ENCODE measurements around the gene SENP8.

Gene SENP8

GRCh38 chr15:72173401-72173800 lies 55.2 kb downstream of the SENP8 start:
- Histone ChIP-seq H2AFZ (ENCODE audit: low read depth, low read length) (no peak overlapping the region), H3K4me2 (ENCODE audit: low read length, poor library complexity, severe bottlenecking) (no peak overlapping the region), H3K27me3 (ENCODE audit: control insufficient read depth in 1 of 2, insufficient read depth in 1 of 2, low read length in 2 of 2) (peaks cover 0 to 58% of the 10 kb centered on the region in 2 experiments), H3K9ac (ENCODE audit: low read length) (no peak overlapping the region), H4K8ac (ENCODE audit: low read length) (no peak overlapping the region), H3K4me3 (ENCODE audit: insufficient read depth in 1 of 2, low read depth in 1 of 2, low read length in 2 of 2) (no peak overlapping the region), H2BK15ac (ENCODE audit: low read depth, poor library complexity, severe bottlenecking) (no peak overlapping the region), H3K27ac (ENCODE audit: low read length, poor library complexity, severe bottlenecking) (no peak overlapping the region), H3K14ac (ENCODE audit: low read length in 2 of 2) (no peak overlapping the region), H3K4ac (ENCODE audit: low read depth in 1 of 2, low read length in 2 of 2) (no peak overlapping the region), H2BK12ac (ENCODE audit: low read length in 2 of 2) (no peak overlapping the region), H3K79me1 (replicated peaks; ENCODE audit: low read length, poor library complexity, severe bottlenecking) (no peaks in the 10 kb centered on the region), H2BK5ac (ENCODE audit: low read depth, low read length, poor library complexity, severe bottlenecking) (no peak overlapping the region), H3K23ac (ENCODE audit: low read length in 2 of 2) (no peak overlapping the region), H3K18ac (ENCODE audit: low read depth in 1 of 2, low read length in 2 of 2) (no peak overlapping the region), H4K91ac (ENCODE audit: low read length) (no peak overlapping the region), H2BK120ac (ENCODE audit: low read depth, low read length) (no peak overlapping the region), H2AK5ac (ENCODE audit: low read length, severe bottlenecking) (no peak overlapping the region), H3K36me3 (ENCODE audit: control insufficient read depth in 1 of 2, insufficient read depth in 2 of 2, low read depth in 1 of 2, low read length in 2 of 2) (no peaks in the 10 kb centered on the region), H3K9me3 (ENCODE audit: control insufficient read depth, low read length) (no peaks in the 10 kb centered on the region), H3K4me1 (ENCODE audit: control insufficient read depth, insufficient read depth, low read depth, low read length) (peaks cover 8% of the 10 kb centered on the region)
- 97% methylated on average over 5 of the region's 6 CpGs for WGBS
- no peak for DNase-seq

- H3K4me1 ChIP-seq (ENCODE audit: control insufficient read depth, insufficient read depth, low read depth, low read length) = peaks cover 2% of the 10 kb centered on the region
These were observed 55.8 kb downstream of the SENP8 start for GRCh38 chr15:72173864-72174550.

GRCh38 chr15:72174551-72175165 lies 56.5 kb downstream of the SENP8 start:
- Histone ChIP-seq H3K9me3 (ENCODE audit: control insufficient read depth, low read length) (no peaks in the 10 kb centered on the region), H2BK120ac (ENCODE audit: low read depth, low read length) (no peak overlapping the region)

More at GRCh38 chr15:72173864-72174550, 55.8 kb downstream of the SENP8 start:
- Histone ChIP-seq H3K79me1 (replicated peaks; ENCODE audit: low read length, poor library complexity, severe bottlenecking) (no peaks in the 10 kb centered on the region), H2AK5ac (ENCODE audit: low read length, severe bottlenecking) (no peak overlapping the region), H2BK120ac (ENCODE audit: low read depth, low read length) (no peak overlapping the region), H3K9me3 (ENCODE audit: control insufficient read depth, low read length) (no peaks in the 10 kb centered on the region), H2BK5ac (ENCODE audit: low read depth, low read length, poor library complexity, severe bottlenecking) (no peak overlapping the region), H3K4me2 (ENCODE audit: low read length, poor library complexity, severe bottlenecking) (no peak overlapping the region), H3K27me3 (ENCODE audit: control insufficient read depth in 1 of 2, insufficient read depth in 1 of 2, low read length in 2 of 2) (peaks cover 0 to 52% of the 10 kb centered on the region in 2 experiments), H3K4ac (ENCODE audit: low read depth in 1 of 2, low read length in 2 of 2) (no peak overlapping the region), H3K23ac (ENCODE audit: low read length in 2 of 2) (no peak overlapping the region), H4K8ac (ENCODE audit: low read length) (no peak overlapping the region), H3K14ac (ENCODE audit: low read length in 2 of 2) (no peak overlapping the region), H3K4me3 (ENCODE audit: insufficient read depth in 1 of 2, low read depth in 1 of 2, low read length in 2 of 2) (no peak overlapping the region), H3K36me3 (ENCODE audit: control insufficient read depth in 1 of 2, insufficient read depth in 2 of 2, low read depth in 1 of 2, low read length in 2 of 2) (no peaks in the 10 kb centered on the region), H3K9ac (ENCODE audit: low read length) (no peak overlapping the region), H2AFZ (ENCODE audit: low read depth, low read length) (no peak overlapping the region), H2BK15ac (ENCODE audit: low read depth, poor library complexity, severe bottlenecking) (no peak overlapping the region), H4K91ac (ENCODE audit: low read length) (no peak overlapping the region), H2BK12ac (ENCODE audit: low read length in 2 of 2) (no peak overlapping the region), H3K27ac (ENCODE audit: low read length, poor library complexity, severe bottlenecking) (no peak overlapping the region), H3K18ac (ENCODE audit: low read depth in 1 of 2, low read length in 2 of 2) (no peak overlapping the region)
- DNase-seq = no peak
- WGBS = 95% methylated on average over 10 of the region's 12 CpGs

GRCh38 chr15:72175186-72176044 lies 57.2 kb downstream of the SENP8 start:
- Histone ChIP-seq H2BK15ac (ENCODE audit: low read depth, poor library complexity, severe bottlenecking) (no peak overlapping the region), H3K36me3 (ENCODE audit: control insufficient read depth in 1 of 2, insufficient read depth in 2 of 2, low read depth in 1 of 2, low read length in 2 of 2) (no peaks in the 10 kb centered on the region), H3K79me1 (replicated peaks; ENCODE audit: low read length, poor library complexity, severe bottlenecking) (no peaks in the 10 kb centered on the region), H2BK120ac (ENCODE audit: low read depth, low read length) (no peak overlapping the region), H3K23ac (ENCODE audit: low read length in 2 of 2) (no peak overlapping the region), H2BK12ac (ENCODE audit: low read length in 2 of 2) (no peak overlapping the region), H3K9ac (ENCODE audit: low read length) (no peak overlapping the region), H3K9me3 (ENCODE audit: control insufficient read depth, low read length) (no peaks in the 10 kb centered on the region), H3K4me1 (ENCODE audit: control insufficient read depth, insufficient read depth, low read depth, low read length) (no peaks in the 10 kb centered on the region), H3K4me3 (ENCODE audit: insufficient read depth in 1 of 2, low read depth in 1 of 2, low read length in 2 of 2) (no peak overlapping the region), H2AFZ (ENCODE audit: low read depth, low read length) (no peak overlapping the region), H3K18ac (ENCODE audit: low read depth in 1 of 2, low read length in 2 of 2) (no peak overlapping the region), H4K8ac (ENCODE audit: low read length) (no peak overlapping the region), H2AK5ac (ENCODE audit: low read length, severe bottlenecking) (no peak overlapping the region), H3K4me2 (ENCODE audit: low read length, poor library complexity, severe bottlenecking) (no peak overlapping the region), H4K91ac (ENCODE audit: low read length) (no peak overlapping the region), H3K27me3 (ENCODE audit: control insufficient read depth in 1 of 2, insufficient read depth in 1 of 2, low read length in 2 of 2) (peaks cover 0 to 46% of the 10 kb centered on the region in 2 experiments), H2BK5ac (ENCODE audit: low read depth, low read length, poor library complexity, severe bottlenecking) (no peak overlapping the region), H3K4ac (ENCODE audit: low read depth in 1 of 2, low read length in 2 of 2) (no peak overlapping the region), H3K27ac (ENCODE audit: low read length, poor library complexity, severe bottlenecking) (no peak overlapping the region), H3K14ac (ENCODE audit: low read length in 2 of 2) (no peak overlapping the region)
- 87% methylated on average over 13 of the region's 15 CpGs for WGBS
- DNase-seq = no peak

More at GRCh38 chr15:72174551-72175165, 56.5 kb downstream of the SENP8 start:
- no peak overlapping the region for H2AK5ac ChIP-seq (ENCODE audit: low read length, severe bottlenecking)
- no peak overlapping the region for H3K23ac ChIP-seq (ENCODE audit: low read length in 2 of 2)
- H3K18ac ChIP-seq (ENCODE audit: low read depth in 1 of 2, low read length in 2 of 2) = no peak overlapping the region
- no peak for DNase-seq
- no peak overlapping the region for H3K9ac ChIP-seq (ENCODE audit: low read length)
- H3K27me3 ChIP-seq (ENCODE audit: control insufficient read depth in 1 of 2, insufficient read depth in 1 of 2, low read length in 2 of 2) = peaks cover 0 to 47% of the 10 kb centered on the region in 2 experiments
- H3K36me3 ChIP-seq (ENCODE audit: control insufficient read depth in 1 of 2, insufficient read depth in 2 of 2, low read depth in 1 of 2, low read length in 2 of 2) = no peaks in the 10 kb centered on the region
- H3K4ac ChIP-seq (ENCODE audit: low read depth in 1 of 2, low read length in 2 of 2) = no peak overlapping the region
- no peak overlapping the region for H3K4me3 ChIP-seq (ENCODE audit: insufficient read depth in 1 of 2, low read depth in 1 of 2, low read length in 2 of 2)
- no peaks in the 10 kb centered on the region for H3K4me1 ChIP-seq (ENCODE audit: control insufficient read depth, insufficient read depth, low read depth, low read length)
- no peak overlapping the region for H4K91ac ChIP-seq (ENCODE audit: low read length)
- H2BK5ac ChIP-seq (ENCODE audit: low read depth, low read length, poor library complexity, severe bottlenecking) = no peak overlapping the region
- H3K79me1 ChIP-seq (replicated peaks; ENCODE audit: low read length, poor library complexity, severe bottlenecking) = no peaks in the 10 kb centered on the region
- H2BK15ac ChIP-seq (ENCODE audit: low read depth, poor library complexity, severe bottlenecking) = no peak overlapping the region
- H3K4me2 ChIP-seq (ENCODE audit: low read length, poor library complexity, severe bottlenecking) = no peak overlapping the region
- no peak overlapping the region for H4K8ac ChIP-seq (ENCODE audit: low read length)
- 73% methylated on average over 5 of the region's 5 CpGs for WGBS
- no peak overlapping the region for H3K14ac ChIP-seq (ENCODE audit: low read length in 2 of 2)
- H3K27ac ChIP-seq (ENCODE audit: low read length, poor library complexity, severe bottlenecking) = no peak overlapping the region
- H2AFZ ChIP-seq (ENCODE audit: low read depth, low read length) = no peak overlapping the region
- H2BK12ac ChIP-seq (ENCODE audit: low read length in 2 of 2) = no peak overlapping the region
